K562 (cell line): ENCODE data around the gene ASB15. TPM values are rescaled to one million over a fixed set of nuclear protein-coding genes. Genes with fewer than 3 reads are reported as not detected.

Source experiments
- BRD9 ChIP-seq: fragments of 450-650 bp; IDR thresholded peaks from 2 replicates; pipeline ENCODE4 v1.6.1; 2018; ENCODE audit warnings: low read depth; ENCODE audit not compliant: partially characterized antibody
- C11orf30 ChIP-seq: fragments of 450-650 bp; IDR thresholded peaks from 2 replicates; pipeline ENCODE4 v1.6.1; 2016; ENCODE audit warnings: low read depth, mild to moderate bottlenecking
- CBX2 ChIP-seq: fragments of 200-600 bp; sonication (generic); IDR thresholded peaks from one replicate; pipeline ENCODE4 v1.6.1; 2012; ENCODE audit warnings: mild to moderate bottlenecking, low read length, inconsistent platforms; ENCODE audit not compliant: insufficient read depth, poor library complexity, severe bottlenecking
- MAFF ChIP-seq: IDR thresholded peaks from 2 replicates; pipeline ENCODE4 v1.6.1; 2012; ENCODE audit warnings: low read length, improper control_type of control experiment
- MAFG ChIP-seq: fragments of 450-650 bp; conservative IDR thresholded peaks from 2 replicates; pipeline ENCODE4 v1.6.1; 2016; ENCODE audit warnings: missing genetic modification characterization, missing compliant biosample characterization
- MAFK ChIP-seq: IDR thresholded peaks from 2 replicates; pipeline ENCODE4 v1.6.1; 2011; ENCODE audit warnings: low read length, improper control_type of control experiment
- NFE2 ChIP-seq: IDR thresholded peaks from 2 replicates; pipeline ENCODE4 v1.6.1; 2014; ENCODE audit warnings: antibody characterized with exemption, low read depth
- RBM25 ChIP-seq: fragments of 200-400 bp; formaldehyde crosslinking; IDR thresholded peaks from 2 replicates; pipeline ENCODE4 v1.6.1; 2018; ENCODE audit warnings: low read length, low read depth, moderate library complexity; ENCODE audit not compliant: severe bottlenecking
- WHSC1 ChIP-seq: IDR thresholded peaks from one replicate; pipeline ENCODE4 v1.6.1; 2012; ENCODE audit warnings: low read length, control low read depth, inconsistent platforms
- ZC3H4 ChIP-seq: sonication (generic); formaldehyde crosslinking; IDR thresholded peaks from 2 replicates; pipeline ENCODE4 v1.9.0; 2021; ENCODE audit warnings: missing genetic modification reagents, borderline replicate concordance
- ZNF316 ChIP-seq: fragments of 450-650 bp; IDR thresholded peaks from 2 replicates; pipeline ENCODE4 v1.6.1; 2016
- polyA plus RNA-seq, 8 experiments: library from polyadenylated mRNA; depleted of rRNA in 4 of 8; stranded (reverse) in 5 of 8; unstranded in 3 of 8; fragments of >200 nt; fragmentation: Nextera tagmentation in 2 of 8; fragmentation: Illumina TruSeq in 1 of 8; extraction: Ambion mirVana in 2 of 8; extraction: Trizol in 1 of 8; gene quantifications; 2 replicates each; pipeline versions ENCODE4 v1.2.1 to v1.2.3, GENCODE V29; 2011 to 2014; ENCODE audit warnings: inconsistent platforms in 1 of 8, missing spikeins in 1 of 8
- total RNA-seq, 7 experiments: library from RNA; depleted of rRNA in 6 of 7; stranded (reverse); fragments of >200 nt in 6 of 7; fragmentation: Illumina TruSeq in 2 of 7; extraction: Trizol in 2 of 7; gene quantifications; 2 replicates each; pipeline versions ENCODE4 v1.2.1 to v1.2.3, GENCODE V29; 2011 to 2021; ENCODE audit warnings: low replicate concordance in 1 of 7
- TF ChIP-seq, protein P1 (sequence below): sonication (generic); formaldehyde crosslinking; IDR thresholded peaks from 2 replicates; pipeline ENCODE4 v1.4.0; 2020; ENCODE audit warnings: mild to moderate bottlenecking, missing genetic modification reagents
- TF ChIP-seq, protein P2 (sequence below): sonication (generic); IDR thresholded peaks from 2 replicates; pipeline ENCODE4 v1.6.1; 2016

Gene ASB15
- total and polyA plus RNA-seq, 9 of the 15 experiments (the other 6 are each of a cell fraction or from before 2014, with no cell fraction given), result 0.03 to 0.14 (median 0.04) TPM; not detected in 3

DNA sequence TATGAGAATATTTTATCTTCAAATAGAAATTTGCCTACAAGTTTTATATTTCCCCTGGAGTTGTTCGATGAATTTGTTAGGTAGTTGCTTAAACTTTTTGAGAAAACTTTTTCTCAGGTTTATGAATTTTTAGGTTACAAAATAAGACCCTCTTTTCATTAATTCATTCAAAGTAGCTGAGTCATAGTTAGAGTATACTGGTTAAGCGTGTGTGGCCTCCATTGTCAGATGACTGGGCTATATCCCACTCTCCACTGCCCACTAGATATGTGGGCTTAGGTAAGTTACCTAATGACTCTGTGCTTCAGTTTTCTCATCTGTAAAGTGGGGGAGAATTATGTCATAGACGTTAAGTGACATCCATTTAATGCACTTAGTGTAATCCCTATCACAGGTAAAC lies 1.0 kb downstream of the ASB15 start (continued):
- TF ChIP-seq, protein P1, sequence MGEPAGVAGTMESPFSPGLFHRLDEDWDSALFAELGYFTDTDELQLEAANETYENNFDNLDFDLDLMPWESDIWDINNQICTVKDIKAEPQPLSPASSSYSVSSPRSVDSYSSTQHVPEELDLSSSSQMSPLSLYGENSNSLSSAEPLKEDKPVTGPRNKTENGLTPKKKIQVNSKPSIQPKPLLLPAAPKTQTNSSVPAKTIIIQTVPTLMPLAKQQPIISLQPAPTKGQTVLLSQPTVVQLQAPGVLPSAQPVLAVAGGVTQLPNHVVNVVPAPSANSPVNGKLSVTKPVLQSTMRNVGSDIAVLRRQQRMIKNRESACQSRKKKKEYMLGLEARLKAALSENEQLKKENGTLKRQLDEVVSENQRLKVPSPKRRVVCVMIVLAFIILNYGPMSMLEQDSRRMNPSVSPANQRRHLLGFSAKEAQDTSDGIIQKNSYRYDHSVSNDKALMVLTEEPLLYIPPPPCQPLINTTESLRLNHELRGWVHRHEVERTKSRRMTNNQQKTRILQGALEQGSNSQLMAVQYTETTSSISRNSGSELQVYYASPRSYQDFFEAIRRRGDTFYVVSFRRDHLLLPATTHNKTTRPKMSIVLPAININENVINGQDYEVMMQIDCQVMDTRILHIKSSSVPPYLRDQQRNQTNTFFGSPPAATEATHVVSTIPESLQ (CRISPR knock-in tag), result no peak
- TF ChIP-seq RBM25 (peak; percentile 3), NFE2 (peak; percentile 80), MAFF (peak; percentile 52; the same call in 1 of the 2 replicates), WHSC1 (no peak), BRD9 (no peak), C11orf30 (peak; percentile 64; the same call in 1 of the 2 replicates), ZNF316 (peak; percentile 81; the same call in 1 of the 2 replicates), CBX2 (no peak), MAFK (peak; percentile 67; the same call in 1 of the 2 replicates), ZC3H4 (CRISPR knock-in tag) (no peak), MAFG (peak; percentile 75)
- TF ChIP-seq, protein P2, sequence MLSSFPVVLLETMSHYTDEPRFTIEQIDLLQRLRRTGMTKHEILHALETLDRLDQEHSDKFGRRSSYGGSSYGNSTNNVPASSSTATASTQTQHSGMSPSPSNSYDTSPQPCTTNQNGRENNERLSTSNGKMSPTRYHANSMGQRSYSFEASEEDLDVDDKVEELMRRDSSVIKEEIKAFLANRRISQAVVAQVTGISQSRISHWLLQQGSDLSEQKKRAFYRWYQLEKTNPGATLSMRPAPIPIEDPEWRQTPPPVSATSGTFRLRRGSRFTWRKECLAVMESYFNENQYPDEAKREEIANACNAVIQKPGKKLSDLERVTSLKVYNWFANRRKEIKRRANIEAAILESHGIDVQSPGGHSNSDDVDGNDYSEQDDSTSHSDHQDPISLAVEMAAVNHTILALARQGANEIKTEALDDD, result peak; percentile 55; the same call in 1 of the 2 replicates
